Tongue (tissue), 2 donors: Measurements from ENCODE around the gene MPEG1. TPM values are rescaled to one million over a fixed set of nuclear protein-coding genes. Genes with fewer than 3 reads are reported as not detected.

Experiments used
- DNase-seq: peaks from one replicate; pipeline ENCODE4 v3.0.0-alpha.2; 2015
- total RNA-seq: library from RNA; depleted of rRNA; stranded (reverse); fragments of >200 nt; gene quantifications from one replicate; pipeline ENCODE4 v1.2.3, GENCODE V29; 2014

Gene MPEG1
- total RNA-seq, 1 donor from 2014 or later, result 7.5 TPM

- peak; percentile 95 for DNase-seq
Observed at GRCh38 chr11:59187587-59187986, 25.1 kb downstream of the MPEG1 start.

DNA sequence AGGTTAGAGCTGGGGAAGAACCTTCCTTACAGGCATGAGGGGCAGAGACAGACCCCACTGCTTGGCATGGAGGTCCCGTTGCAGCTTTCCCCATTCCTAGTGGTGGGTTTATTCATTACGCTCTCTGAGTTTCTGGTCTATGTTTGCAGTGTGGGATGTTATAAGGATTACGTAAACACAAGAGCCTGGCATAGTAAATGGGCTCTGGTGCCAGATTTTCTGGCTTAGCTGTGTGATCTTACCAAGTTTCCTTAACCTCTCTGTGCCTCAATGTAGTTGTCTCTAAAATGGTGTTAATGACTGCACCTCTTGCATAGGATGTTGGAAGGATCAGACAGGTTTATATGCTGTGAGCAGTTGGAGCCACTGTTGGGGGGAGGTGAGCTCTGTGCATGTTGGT, 25.7 kb downstream of the MPEG1 start:
- DNase-seq, result peak; percentile 65

DNA sequence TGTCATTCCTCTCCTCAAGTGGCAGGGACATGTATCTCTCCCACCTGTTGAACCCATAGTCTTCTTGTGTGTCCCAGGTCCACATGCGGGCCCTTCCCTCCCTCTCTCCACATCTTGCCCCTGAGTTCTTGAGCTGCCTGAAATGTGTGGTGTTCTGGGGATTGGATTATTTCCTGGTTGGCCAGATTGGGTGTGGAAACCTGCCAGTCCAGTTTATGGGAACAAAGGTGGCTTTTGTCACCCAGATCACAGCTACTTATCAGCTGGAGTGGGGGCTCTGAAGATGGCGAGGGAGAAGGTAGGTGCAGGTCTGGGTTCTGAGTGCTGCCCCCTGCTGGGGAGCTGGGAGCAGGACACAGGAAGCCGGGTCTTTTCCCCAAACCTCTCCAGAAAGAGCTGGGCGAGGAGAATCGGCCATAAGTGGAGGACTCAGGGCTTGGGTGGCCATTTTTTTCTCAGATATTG, 26.6 kb downstream of the MPEG1 start:
- peak; percentile 65 for DNase-seq

DNA sequence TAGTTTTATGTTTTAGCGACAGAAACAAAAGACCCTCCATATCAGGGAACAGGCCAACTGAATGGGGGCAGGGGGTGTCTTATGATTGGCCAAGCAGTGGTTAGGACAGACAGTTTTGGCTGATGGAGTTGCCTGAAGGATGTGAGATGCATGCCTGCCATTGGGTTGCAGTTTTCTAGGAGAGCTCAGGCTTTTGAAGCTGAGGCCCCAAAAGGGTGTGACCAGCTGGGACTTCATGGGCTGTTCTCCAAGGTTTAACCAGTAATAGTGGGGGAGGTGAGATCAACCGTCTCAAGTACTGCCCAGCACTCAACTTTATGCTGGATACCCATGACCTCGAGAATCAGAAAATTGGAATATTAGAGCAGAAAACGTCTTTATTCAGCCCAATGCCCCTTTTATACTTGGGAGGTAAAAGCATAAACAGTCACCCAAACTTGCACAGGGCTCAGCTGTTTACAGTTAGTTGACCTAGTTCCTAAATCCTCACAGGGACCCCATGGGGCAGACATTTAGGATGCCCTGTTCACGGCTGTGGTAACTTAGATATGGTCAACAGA, 27.3 kb downstream of the MPEG1 start:
- peak; percentile 50 for DNase-seq

GRCh38 chr11:59184691-59185339, 27.9 kb downstream of the MPEG1 start:
- no peak for DNase-seq

GRCh38 chr11:59183771-59184170, 29.0 kb downstream of the MPEG1 start:
- peak; percentile 44 for DNase-seq

DNA sequence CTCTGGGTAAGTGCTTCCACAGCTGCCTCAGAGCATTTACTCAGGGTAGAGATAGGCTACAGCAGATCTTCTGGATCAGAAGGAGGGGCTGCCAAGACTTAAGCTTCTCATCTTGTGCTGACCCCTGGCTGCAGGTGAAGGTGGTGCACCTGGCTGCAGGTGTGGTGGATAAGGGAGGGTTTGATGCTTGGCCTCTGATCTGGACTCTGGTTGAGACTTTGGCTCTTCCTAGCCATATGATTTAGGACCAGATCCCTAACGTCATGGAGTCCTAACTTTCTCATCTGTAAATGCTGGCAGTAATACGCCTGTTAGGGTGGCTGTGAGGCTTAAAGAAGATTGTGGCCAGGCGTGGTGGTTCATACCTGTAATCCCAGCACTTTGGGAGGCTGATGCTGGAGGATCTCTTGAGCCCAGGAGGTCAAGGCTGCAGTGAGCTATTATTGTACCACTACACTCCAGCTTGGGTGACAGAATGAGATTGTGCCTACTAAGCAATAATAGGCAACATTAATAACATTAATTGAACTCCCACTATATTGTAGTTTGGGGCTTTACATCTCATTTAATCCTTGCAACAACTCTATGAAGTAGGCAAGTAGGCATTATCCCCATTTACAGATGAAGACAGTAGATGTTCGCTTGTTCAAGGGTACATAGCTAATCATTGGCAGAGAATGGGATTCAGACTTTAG, 30.1 kb downstream of the MPEG1 start:
- DNase-seq, result no peak

- DNase-seq, result no peak
Observed at GRCh38 chr11:59181746-59182456, 30.8 kb downstream of the MPEG1 start.

GRCh38 chr11:59180907-59181306, 31.8 kb downstream of the MPEG1 start:
- no peak for DNase-seq

DNA sequence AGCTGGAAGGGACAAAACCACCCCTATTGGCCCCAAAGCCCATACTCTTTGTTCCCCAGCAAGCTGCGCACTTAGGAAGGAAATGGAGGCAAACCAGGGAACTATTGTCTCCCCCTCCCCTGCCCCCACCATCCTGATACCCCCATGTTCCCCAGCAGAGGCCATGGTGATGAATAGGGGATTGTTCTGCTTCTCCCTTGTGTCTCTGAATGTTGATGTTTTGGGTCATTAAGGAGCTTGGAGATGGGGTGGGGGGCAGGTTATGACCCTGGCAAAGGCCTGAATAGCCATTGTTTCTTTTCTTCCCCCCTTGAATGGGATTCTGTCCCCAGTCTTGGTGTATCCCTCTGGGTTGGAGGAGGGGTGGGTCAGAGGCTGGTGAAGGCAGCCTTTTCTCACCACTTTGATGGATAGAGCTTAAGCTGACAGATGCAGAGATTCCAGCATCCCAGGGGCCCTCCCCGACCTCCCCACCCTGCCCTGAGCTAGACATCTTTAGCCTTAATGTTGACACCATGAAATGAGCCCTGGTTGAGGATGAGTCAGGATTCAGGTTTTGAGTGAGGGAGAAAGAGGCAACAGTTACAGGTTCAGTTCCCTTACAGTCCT, 32.5 kb downstream of the MPEG1 start:
- DNase-seq, result no peak

DNA sequence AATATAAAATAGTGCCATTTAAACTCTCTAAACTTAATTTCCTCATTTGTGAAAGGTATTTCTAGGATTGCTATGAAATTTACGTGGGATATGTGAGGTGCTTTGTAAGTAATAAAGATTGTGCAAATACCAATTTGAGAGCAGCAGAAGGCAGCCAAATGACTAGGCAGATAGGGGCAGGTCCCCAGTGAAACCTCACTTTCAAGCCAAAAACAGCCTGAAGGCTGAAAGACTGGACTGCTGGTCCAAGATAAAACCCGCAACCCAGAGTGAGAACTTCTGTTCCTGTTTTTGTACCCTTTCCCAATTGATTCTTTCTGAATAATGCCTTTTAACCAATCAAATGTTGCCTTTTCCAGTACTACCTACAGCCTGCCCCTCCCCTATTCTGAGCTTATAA, 33.6 kb downstream of the MPEG1 start:
- DNase-seq, result no peak

DNA sequence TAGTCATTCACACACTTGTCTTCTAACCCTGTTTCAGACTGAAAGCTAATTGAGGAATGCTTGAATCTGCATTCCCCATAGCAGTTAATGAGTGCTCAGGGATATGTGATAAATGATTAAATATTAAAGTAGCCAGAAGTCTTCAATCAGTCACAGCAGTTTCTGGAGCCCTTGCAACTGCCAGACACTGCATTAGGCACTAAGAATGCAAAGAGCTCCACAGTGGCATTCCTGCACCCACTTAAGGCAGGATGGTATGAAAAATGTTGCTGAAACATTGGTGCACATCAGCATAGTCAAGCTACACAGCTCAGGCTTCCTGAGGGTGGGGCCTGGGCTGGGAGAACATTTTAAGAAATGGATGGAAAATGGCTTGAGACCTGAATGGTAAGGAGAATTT, 34.3 kb downstream of the MPEG1 start:
- no peak for DNase-seq

GRCh38 chr11:59176330-59176729, 36.4 kb downstream of the MPEG1 start:
- DNase-seq, result no peak

DNA sequence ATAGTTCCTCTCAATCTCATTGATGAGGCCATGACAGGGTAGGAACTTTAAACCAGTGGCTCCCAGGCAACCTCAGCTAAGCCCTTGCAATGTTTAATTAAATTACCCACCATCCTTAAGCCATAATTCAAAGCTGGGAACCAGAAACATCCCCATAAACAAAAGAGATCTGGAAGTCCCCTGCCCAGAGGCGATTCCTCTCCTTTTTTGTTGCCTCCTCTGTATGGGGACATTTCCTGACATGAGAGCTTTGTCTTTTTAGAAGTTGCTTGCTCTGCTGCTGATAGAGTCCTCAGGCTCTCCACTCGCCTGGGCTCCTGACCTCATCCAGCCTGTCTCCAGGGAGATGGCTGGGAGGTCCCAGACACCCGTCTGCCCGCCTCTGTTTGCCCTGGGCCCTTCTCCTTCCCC, 37.6 kb downstream of the MPEG1 start:
- no peak for DNase-seq

DNA sequence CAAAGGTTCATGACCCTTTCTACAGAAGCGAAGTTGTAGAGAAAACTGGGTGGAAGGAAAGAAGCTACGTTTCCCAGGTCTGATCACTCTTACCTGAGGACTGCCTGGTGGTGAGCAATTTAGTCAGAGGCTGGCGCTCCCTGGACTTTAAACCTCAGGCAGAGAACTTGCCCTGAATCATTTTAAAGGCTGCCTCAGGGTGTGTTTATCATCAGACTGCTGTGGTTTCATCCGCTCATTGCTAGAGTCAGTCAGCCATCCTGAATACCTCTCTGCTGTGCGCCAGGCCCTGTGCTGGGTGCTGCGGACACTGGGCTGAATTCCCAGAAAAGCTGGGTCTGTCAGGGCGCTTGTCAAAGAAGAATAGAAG, 38.1 kb downstream of the MPEG1 start:
- DNase-seq, result no peak

DNA sequence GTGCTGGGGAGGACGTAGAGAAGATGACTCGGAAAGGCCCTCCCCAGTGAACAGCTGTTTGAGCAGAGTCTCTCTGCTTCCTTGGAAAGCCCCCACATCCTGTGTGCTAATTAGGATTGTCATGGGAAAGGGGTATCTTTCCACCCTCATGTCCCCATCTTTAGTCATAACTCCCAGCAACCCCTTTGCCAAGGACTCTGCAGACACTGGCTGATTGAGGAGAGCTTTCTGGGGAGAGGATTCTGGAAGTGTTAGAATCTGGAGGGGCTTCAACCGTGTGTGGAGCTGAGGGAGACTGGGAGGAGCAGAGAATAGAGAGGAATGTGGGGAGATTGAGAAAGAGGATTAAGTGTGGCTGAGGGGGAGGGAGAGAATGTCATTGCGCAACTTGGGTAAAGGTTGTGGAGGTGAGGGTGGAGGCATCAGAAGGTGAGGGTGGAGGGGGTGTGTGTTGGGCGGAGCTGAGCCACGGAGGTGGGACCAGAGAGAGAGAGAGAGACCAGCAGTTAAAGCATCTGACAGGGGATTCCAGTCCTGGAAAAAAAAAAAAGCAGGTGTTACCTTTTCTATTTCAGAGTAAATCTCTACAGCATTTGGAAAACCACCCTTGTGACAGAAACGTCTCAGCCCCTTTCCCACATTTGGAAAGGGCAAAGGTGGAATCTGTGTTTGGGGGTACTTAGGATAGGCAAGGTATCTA, 38.6 kb downstream of the MPEG1 start:
- DNase-seq, result peak; percentile 85

- peak; percentile 77 for DNase-seq
Observed at GRCh38 chr11:59173080-59173963, 39.4 kb downstream of the MPEG1 start.

DNA sequence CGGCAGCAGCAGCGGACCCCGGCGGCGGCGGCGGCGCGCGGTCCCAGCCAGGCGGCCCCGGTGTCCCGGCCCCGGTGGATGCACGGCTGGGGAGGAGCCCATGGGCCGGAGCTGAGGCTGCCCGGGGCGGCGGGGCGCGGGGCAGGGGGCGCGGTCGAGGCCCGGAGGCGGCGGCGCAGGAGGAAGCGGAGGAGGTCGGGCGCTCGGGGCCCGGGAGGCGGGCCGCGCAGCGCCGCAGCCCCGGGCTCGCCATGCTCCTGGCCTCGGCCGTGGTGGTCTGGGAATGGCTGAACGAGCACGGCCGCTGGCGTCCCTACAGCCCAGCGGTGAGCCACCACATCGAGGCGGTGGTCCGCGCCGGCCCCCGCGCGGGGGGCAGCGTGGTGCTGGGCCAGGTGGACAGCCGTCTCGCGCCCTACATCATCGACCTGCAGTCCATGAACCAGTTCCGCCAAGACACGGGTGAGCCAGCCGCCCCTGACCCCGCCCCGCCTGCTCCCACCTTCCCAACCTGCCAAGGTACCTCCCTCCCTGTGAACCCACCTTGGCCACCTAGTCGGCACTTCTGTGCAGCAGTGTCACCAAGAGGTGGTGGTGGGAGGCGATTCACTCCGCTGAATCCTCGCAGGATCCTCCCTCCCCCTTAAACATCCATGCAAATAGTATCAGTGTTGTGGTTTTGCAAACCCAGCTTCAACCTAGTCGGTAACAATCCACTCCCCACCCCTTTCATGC, 40.2 kb downstream of the MPEG1 start:
- peak; percentile 34 for DNase-seq

DNA sequence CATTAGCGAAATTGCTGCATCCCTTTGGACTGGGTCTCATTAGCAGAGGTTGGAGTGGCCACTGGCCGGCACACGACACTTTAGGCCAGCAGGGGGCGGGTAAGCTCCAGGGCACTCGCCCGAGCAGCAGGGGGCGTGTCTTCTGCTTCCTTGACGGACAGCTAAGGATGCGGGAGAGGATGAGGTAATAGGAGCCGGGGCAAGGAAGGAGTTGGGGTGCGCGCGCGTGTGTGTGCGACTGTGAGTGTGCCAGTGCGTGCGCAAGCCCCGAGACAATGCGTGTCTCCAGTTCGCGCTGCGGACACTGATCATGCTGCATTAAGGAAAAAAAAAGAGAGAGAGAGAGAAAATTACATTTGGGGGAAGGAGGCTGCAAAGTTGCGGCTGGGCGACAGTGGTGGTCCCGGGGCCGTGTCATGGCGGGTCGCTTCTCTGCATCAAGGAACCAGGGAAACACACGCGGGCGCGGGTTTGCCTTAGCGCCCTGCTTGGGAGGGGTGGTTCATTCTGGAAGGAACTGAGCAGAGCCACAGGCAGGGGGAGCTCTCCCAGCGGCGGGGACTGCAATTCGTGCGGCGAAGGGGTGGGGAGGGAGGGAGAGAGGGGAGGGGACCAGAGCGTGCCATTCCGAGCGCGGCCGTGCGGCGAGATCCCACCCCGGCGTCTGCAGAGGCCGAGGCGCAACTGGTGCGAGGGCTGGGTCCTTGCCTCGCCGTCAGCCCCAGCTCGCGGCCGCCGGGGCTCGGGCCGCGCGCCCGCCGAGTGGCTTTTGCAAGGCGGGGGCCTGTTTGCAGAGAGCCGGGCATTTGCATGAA, 41.0 kb downstream of the MPEG1 start, which contains the start of gene DTX4:
DTX4 (plus strand) TSS at position 625 of the 815 bp plus-strand sequence. CDS start 464 bp downstream, outside the sequence.
- DNase-seq, result peak; percentile 97
